Endodermal cell (in vitro differentiated cells): ENCODE results near the gene TBCE. TPM values are rescaled to one million over a fixed set of nuclear protein-coding genes. Genes with fewer than 3 reads are reported as not detected.

Experiments
- DNase-seq: peaks from one replicate; pipeline ENCODE4 v3.0.0-alpha.2; 2017
- H3K27ac ChIP-seq: 2 replicates; pipeline ENCODE4 v1.5.1; 2013; ENCODE audit warnings: mild to moderate bottlenecking, low read depth, low read length, moderate library complexity
- H3K27me3 ChIP-seq: 2 replicates; pipeline ENCODE4 v1.6.1; 2013; ENCODE audit warnings: mild to moderate bottlenecking, low read length, moderate library complexity; ENCODE audit not compliant: insufficient read depth, control insufficient read depth, poor library complexity, severe bottlenecking
- H3K36me3 ChIP-seq: 2 replicates; pipeline ENCODE4 v1.7.0; 2013; ENCODE audit warnings: mild to moderate bottlenecking, low read length, moderate library complexity; ENCODE audit not compliant: control insufficient read depth, insufficient read depth
- H3K4me1 ChIP-seq: one replicate; pipeline ENCODE4 v1.7.0; 2013; ENCODE audit warnings: low read length; ENCODE audit not compliant: control insufficient read depth, insufficient read depth
- H3K4me3 ChIP-seq: 2 replicates; pipeline ENCODE4 v1.5.1; 2013; ENCODE audit warnings: mild to moderate bottlenecking, low read length, moderate library complexity
- H3K9ac ChIP-seq: 2 replicates; pipeline ENCODE4 v1.6.1; 2013; ENCODE audit warnings: mild to moderate bottlenecking, low read length, moderate library complexity; ENCODE audit not compliant: poor library complexity, severe bottlenecking; ENCODE audit errors: extremely low read depth
- H3K9me3 ChIP-seq: 2 replicates; pipeline ENCODE4 v1.6.1; 2013; ENCODE audit warnings: mild to moderate bottlenecking, low read length, moderate library complexity; ENCODE audit not compliant: control insufficient read depth
- H3K27ac Mint-ChIP-seq: 2 replicates; pipeline ENCODE4 v1.8.0; 2020; ENCODE audit warnings: mixed read lengths
- H3K27me3 Mint-ChIP-seq: 2 replicates; pipeline ENCODE4 v1.8.0; 2021; ENCODE audit warnings: mild to moderate bottlenecking, mixed read lengths; ENCODE audit not compliant: insufficient read depth
- H3K36me3 Mint-ChIP-seq: 2 replicates; pipeline ENCODE4 v1.8.0; 2020; ENCODE audit warnings: low read depth, mixed read lengths
- H3K4me1 Mint-ChIP-seq: 2 replicates; pipeline ENCODE4 v1.8.0; 2020; ENCODE audit warnings: mixed read lengths
- H3K4me3 Mint-ChIP-seq: 2 replicates; pipeline ENCODE4 v1.8.0; 2020; ENCODE audit warnings: mild to moderate bottlenecking, moderate library complexity, mixed read lengths
- H3K9me3 Mint-ChIP-seq: 2 replicates; pipeline ENCODE4 v1.8.0; 2020; ENCODE audit warnings: mild to moderate bottlenecking, mixed read lengths
- CTCF ChIP-seq: fragments of 200-600 bp; sonication (generic); conservative IDR thresholded peaks from 2 replicates; pipeline ENCODE4 v1.5.0; 2021; ENCODE audit warnings: antibody characterized with exemption, mild to moderate bottlenecking
- WGBS, 2 experiments: methylation state at CpG; one replicate each; pipeline versions ENCODE4 v1.1.5 to v1.1.7; 2013; ENCODE audit warnings: missing lambda C conversion rate in 2 of 2, mixed read lengths in 1 of 2; ENCODE audit not compliant: insufficient coverage in 1 of 2, insufficient read length in 1 of 2; 5-methylcytosine and 5-hydroxymethylcytosine counted together
- total RNA-seq, 2 donors: library from RNA; stranded (reverse); fragmentation: NEBNext Ultra II Directional in 1 of 2; extraction: Animal tissue kit (Norgen Biotek cat#: 25700) in 1 of 2; gene quantifications; 2 replicates in 1 of 2; 3 replicates in 1 of 2; pipeline ENCODE4 v1.2.1, GENCODE V29; 2021

TBCE gene
- total RNA-seq, 2 donors from 2014 or later, result 31.8 to 33.3 TPM

GRCh38 chr1:235425357-235425756 lies 58.1 kb downstream of the TBCE start:
- no peaks in the 10 kb centered on the region for H3K27me3 ChIP-seq
- no peak for TF ChIP-seq CTCF
- H3K9me3 Mint-ChIP-seq, result no peaks in the 10 kb centered on the region
- H3K27me3 Mint-ChIP-seq, result no peaks in the 10 kb centered on the region
- no peaks in the 10 kb centered on the region for H3K4me1 ChIP-seq
- 95% methylated on average over 7 to 9 of the region's 9 CpGs for WGBS, 2 experiments
- H3K36me3 Mint-ChIP-seq, result peaks cover 23% of the 10 kb centered on the region
- H3K27ac ChIP-seq, result no peak overlapping the region
- no peaks in the 10 kb centered on the region for H3K9me3 ChIP-seq
- no peak overlapping the region for H3K9ac ChIP-seq
- peaks cover 18% of the 10 kb centered on the region for H3K4me1 Mint-ChIP-seq
- no peak overlapping the region for H3K4me3 Mint-ChIP-seq
- DNase-seq, result no peak
- H3K36me3 ChIP-seq, result peaks cover 13% of the 10 kb centered on the region
- peak overlapping the region; percentile 53 for H3K27ac Mint-ChIP-seq
- no peak overlapping the region for H3K4me3 ChIP-seq

- Mint-ChIP-seq H3K27me3 (no peaks in the 10 kb centered on the region), H3K4me1 (peaks cover 18% of the 10 kb centered on the region), H3K27ac (peak overlapping the region; percentile 2), H3K9me3 (no peaks in the 10 kb centered on the region), H3K36me3 (peaks cover 19% of the 10 kb centered on the region), H3K4me3 (no peak overlapping the region)
- H3K27me3 ChIP-seq, result no peaks in the 10 kb centered on the region
- H3K36me3 ChIP-seq, result peaks cover 13% of the 10 kb centered on the region
- H3K9me3 ChIP-seq, result no peaks in the 10 kb centered on the region
- H3K4me3 ChIP-seq, result no peak overlapping the region
- no peak for TF ChIP-seq CTCF
- no peak for DNase-seq
- WGBS, 2 experiments, result 96 to 100% methylated on average over 2 to 4 of the region's 4 CpGs
- no peak overlapping the region for H3K27ac ChIP-seq
- H3K9ac ChIP-seq, result no peak overlapping the region
- H3K4me1 ChIP-seq, result no peaks in the 10 kb centered on the region
Measured at GRCh38 chr1:235426143-235426542, 58.9 kb downstream of the TBCE start.

- no peak overlapping the region for H3K4me3 ChIP-seq
- DNase-seq, result no peak
- H3K27ac ChIP-seq, result no peak overlapping the region
- peaks cover 18% of the 10 kb centered on the region for H3K4me1 Mint-ChIP-seq
- WGBS, 2 experiments, result 95 to 98% methylated on average over 4 to 13 of the region's 13 CpGs
- H3K27me3 ChIP-seq, result no peaks in the 10 kb centered on the region
- H3K9ac ChIP-seq, result no peak overlapping the region
- no peaks in the 10 kb centered on the region for H3K9me3 ChIP-seq
- no peak for TF ChIP-seq CTCF
- no peak overlapping the region for H3K4me3 Mint-ChIP-seq
- H3K9me3 Mint-ChIP-seq, result no peaks in the 10 kb centered on the region
- peak overlapping the region; percentile 2 for H3K27ac Mint-ChIP-seq
- H3K4me1 ChIP-seq, result no peaks in the 10 kb centered on the region
- peaks cover 17% of the 10 kb centered on the region for H3K36me3 Mint-ChIP-seq
- peaks cover 13% of the 10 kb centered on the region for H3K36me3 ChIP-seq
- no peaks in the 10 kb centered on the region for H3K27me3 Mint-ChIP-seq
Measured at GRCh38 chr1:235426680-235427079, 59.5 kb downstream of the TBCE start.
